ENCODE data around the gene VDR. TPM values are rescaled to one million over a fixed set of nuclear protein-coding genes. Genes with fewer than 3 reads are reported as not detected.

VDR gene
- total and polyA plus RNA-seq, 10 donors, result 0.70 to 10.5 (median 5.7) TPM

- no peaks in the 10 kb centered on the region for H3K27me3 ChIP-seq (replicated peaks in 1 of 7)
- H3K9me3 ChIP-seq, result no peaks in the 10 kb centered on the region
- peaks cover 0 to 8% (median 0%) of the 10 kb centered on the region in 6 donors for H3K36me3 ChIP-seq
- H3K27ac ChIP-seq, result peak overlapping the region; percentile 91 to 98 (median 96)
- H3K4me1 ChIP-seq, result peaks cover 53 to 93% (median 74%) of the 10 kb centered on the region in 6 donors
- H3K4me3 ChIP-seq, result peak overlapping the region; percentile 71 to 82 (median 78)
- peak; percentile 95 for DNase-seq
- peak; percentile 62 to 82 (median 72) for TF ChIP-seq POLR2AphosphoS5 (IDR thresholded peaks at IDR 0.05)
- peak in 1 of 3 donors; percentile 22 for TF ChIP-seq POLR2A (IDR thresholded peaks at IDR 0.05)
- TF ChIP-seq CTCF (IDR thresholded peaks at IDR 0.05 in 8 of 11, conservative IDR thresholded peaks at IDR 0.05 in 3 of 11), result peak in 7 of 11 experiments; percentile 5 to 57 (median 26)
- 0 to 2% (median 1%) methylated on average over 12 to 77 of the region's 77 CpGs for WGBS, 5 donors
- intact Hi-C loops (cut with DNase I; ENCODE audit: low total_unique reads), result no loop called here
Measured at GRCh38 chr12:47819138-47819895, 85.5 kb downstream of the VDR start.

GRCh38 chr12:47818467-47819137, 86.2 kb downstream of the VDR start:
- TF ChIP-seq POLR2A (IDR thresholded peaks at IDR 0.05) (no peak), CTCF (IDR thresholded peaks at IDR 0.05 in 8 of 11, conservative IDR thresholded peaks at IDR 0.05 in 3 of 11) (no peak), POLR2AphosphoS5 (IDR thresholded peaks at IDR 0.05) (peak in 1 of 3 donors; percentile 85)
- H3K4me1 ChIP-seq, result peaks cover 61 to 93% (median 74%) of the 10 kb centered on the region in 6 donors

GRCh38 chr12:47818007-47818376, 86.8 kb downstream of the VDR start:
- WGBS, 5 donors, result 21 to 53% (median 47%) methylated on average over 3 of the region's 3 CpGs
- TF ChIP-seq POLR2AphosphoS5 (IDR thresholded peaks at IDR 0.05), result no peak
- TF ChIP-seq POLR2A (IDR thresholded peaks at IDR 0.05), result no peak
- TF ChIP-seq CTCF (IDR thresholded peaks at IDR 0.05 in 8 of 11, conservative IDR thresholded peaks at IDR 0.05 in 3 of 11), result no peak
- Histone ChIP-seq H3K4me1 (peaks cover 64 to 93% (median 76%) of the 10 kb centered on the region in 6 donors), H3K4me3 (peak overlapping the region in 7 of 8 donors; percentile 71 to 82 (median 79)), H3K27ac (peak overlapping the region; percentile 91 to 98 (median 96)), H3K27me3 (replicated peaks in 1 of 7) (no peaks in the 10 kb centered on the region), H3K36me3 (peaks cover 0 to 11% (median 0%) of the 10 kb centered on the region in 6 donors), H3K9me3 (no peaks in the 10 kb centered on the region)
- intact Hi-C loops (cut with DNase I; ENCODE audit: low total_unique reads), result no loop called here
- DNase-seq, result peak; percentile 74

More at GRCh38 chr12:47818467-47819137, 86.2 kb downstream of the VDR start:
- Histone ChIP-seq H3K4me3 (peak overlapping the region; percentile 71 to 82 (median 78)), H3K27me3 (replicated peaks in 1 of 7) (no peaks in the 10 kb centered on the region), H3K27ac (peak overlapping the region; percentile 91 to 98 (median 96)), H3K9me3 (no peaks in the 10 kb centered on the region), H3K36me3 (peaks cover 0 to 11% (median 0%) of the 10 kb centered on the region in 6 donors)
- WGBS, 5 donors, result 4 to 10% (median 6%) methylated on average over 16 to 23 of the region's 23 CpGs
- intact Hi-C loops (cut with DNase I; ENCODE audit: low total_unique reads), result no loop called here
- DNase-seq, result peak; percentile 91

All from spleen (tissue), 11 donors.